ENCODE measurements around the gene GABRD. TPM values are rescaled to one million over a fixed set of nuclear protein-coding genes. Genes with fewer than 3 reads are reported as not detected.

Gene GABRD
- total and polyA plus RNA-seq, 8 donors, result 0.09 to 0.61 (median 0.15) TPM; not detected in 3

DNA sequence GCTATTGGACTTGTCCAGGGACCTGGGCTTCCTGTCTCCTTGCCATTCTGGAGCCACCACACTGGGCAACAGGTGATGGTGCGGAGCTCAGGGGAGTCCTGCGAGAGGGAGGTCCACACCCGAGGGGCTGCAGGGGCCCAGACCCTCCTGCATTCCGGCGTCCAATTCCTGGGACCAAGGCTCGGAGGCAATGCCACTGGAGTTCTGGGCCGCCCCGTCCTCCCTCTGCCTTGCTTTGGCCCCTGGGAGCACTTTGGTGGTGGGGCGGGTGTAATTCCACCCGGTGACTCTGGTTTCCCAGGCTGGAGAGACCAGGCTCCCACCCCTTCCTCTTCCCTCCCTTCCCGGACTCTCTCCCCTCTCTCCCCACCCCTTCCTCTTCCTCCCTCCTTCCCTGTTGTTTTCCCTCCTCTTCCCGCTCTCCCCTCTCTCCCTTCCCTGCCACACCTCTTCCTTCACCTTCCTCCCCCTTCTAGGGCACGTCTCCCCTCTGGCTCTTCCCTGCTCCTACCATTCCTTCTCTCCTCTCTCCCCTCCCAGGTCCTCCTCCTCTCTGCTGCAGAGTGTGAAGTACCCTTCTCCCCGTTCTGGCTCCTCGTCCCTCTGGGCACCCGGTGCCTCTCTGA lies 33.0 kb downstream of the GABRD start:
- Histone ChIP-seq H3K36me3 (no peaks in the 10 kb centered on the region), H3K27me3 (no peaks in the 10 kb centered on the region), H3K27ac (no peak overlapping the region), H3K4me3 (peak overlapping the region in 1 of 4 donors; percentile 84), H3K9me3 (no peaks in the 10 kb centered on the region), H3K4me1 (peaks cover 0 to 4% (median 0%) of the 10 kb centered on the region in 3 donors)
- ATAC-seq (no peak), FAIRE-seq (no peak), DNase-seq (peak in 1 of 6 donors; percentile 60)
- TF ChIP-seq, protein P1, sequence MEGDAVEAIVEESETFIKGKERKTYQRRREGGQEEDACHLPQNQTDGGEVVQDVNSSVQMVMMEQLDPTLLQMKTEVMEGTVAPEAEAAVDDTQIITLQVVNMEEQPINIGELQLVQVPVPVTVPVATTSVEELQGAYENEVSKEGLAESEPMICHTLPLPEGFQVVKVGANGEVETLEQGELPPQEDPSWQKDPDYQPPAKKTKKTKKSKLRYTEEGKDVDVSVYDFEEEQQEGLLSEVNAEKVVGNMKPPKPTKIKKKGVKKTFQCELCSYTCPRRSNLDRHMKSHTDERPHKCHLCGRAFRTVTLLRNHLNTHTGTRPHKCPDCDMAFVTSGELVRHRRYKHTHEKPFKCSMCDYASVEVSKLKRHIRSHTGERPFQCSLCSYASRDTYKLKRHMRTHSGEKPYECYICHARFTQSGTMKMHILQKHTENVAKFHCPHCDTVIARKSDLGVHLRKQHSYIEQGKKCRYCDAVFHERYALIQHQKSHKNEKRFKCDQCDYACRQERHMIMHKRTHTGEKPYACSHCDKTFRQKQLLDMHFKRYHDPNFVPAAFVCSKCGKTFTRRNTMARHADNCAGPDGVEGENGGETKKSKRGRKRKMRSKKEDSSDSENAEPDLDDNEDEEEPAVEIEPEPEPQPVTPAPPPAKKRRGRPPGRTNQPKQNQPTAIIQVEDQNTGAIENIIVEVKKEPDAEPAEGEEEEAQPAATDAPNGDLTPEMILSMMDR (IDR thresholded peaks at IDR 0.05), result no peak
- intact Hi-C loops (cut with DNase I), result no loop called here
- WGBS, 2 donors, result 80 to 84% methylated on average over 16 of the region's 16 CpGs

DNA sequence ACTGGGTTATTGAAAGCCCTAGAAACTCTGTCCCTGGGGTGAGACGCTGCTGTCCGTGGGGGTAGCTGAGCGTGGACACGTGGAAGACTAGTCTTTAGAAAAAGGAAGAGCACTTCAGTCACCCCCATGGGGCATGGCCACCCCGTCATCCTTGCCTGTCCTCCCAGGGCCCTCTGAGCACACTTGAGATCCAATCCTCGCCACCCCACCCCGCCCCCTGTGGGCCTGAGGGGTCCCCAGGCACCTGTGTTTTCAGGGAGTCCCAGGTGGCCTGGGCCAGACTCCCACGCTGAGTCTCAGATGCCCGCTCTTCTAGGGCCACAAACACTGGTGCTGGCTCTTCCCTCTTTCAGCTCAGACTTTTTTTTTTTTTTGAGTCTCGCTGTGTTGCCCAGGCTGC lies 33.6 kb downstream of the GABRD start:
- ATAC-seq (no peak), DNase-seq (peak in 1 of 6 donors; percentile 55), FAIRE-seq (no peak)
- H3K9me3 ChIP-seq, result no peaks in the 10 kb centered on the region
- peaks cover 0 to 4% (median 0%) of the 10 kb centered on the region in 3 donors for H3K4me1 ChIP-seq
- H3K4me3 ChIP-seq, result no peak overlapping the region
- TF ChIP-seq, protein P1 (IDR thresholded peaks at IDR 0.05), result no peak
- no peak overlapping the region for H3K27ac ChIP-seq
- no peaks in the 10 kb centered on the region for H3K27me3 ChIP-seq
- no peaks in the 10 kb centered on the region for H3K36me3 ChIP-seq
- WGBS, 2 donors, result 88 to 95% methylated on average over 10 of the region's 10 CpGs
- intact Hi-C loops (cut with DNase I), result no loop called here

DNA sequence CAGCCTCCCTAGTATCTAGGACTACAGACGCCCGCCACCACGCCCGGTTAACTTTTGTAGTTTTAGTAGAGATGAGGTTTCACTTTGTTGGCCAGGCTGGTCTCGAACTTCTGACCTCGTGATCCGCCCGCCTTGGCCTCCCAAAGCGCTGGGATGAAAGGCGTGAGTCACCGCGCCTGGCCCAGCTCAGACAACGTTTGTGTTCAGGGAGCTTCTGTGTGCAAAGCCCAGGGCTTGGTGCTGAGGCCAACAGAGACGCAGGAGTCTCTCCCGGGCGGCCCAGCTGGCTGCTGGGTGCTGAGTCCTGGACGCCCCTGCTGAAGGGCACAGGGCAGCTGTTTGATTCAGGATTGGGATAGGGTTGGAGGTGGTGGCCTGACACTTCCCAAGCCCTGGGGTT lies 34.1 kb downstream of the GABRD start:
- Histone ChIP-seq H3K9me3 (no peaks in the 10 kb centered on the region), H3K27ac (no peak overlapping the region), H3K4me3 (no peak overlapping the region), H3K4me1 (peaks cover 0 to 4% (median 0%) of the 10 kb centered on the region in 3 donors), H3K36me3 (no peaks in the 10 kb centered on the region), H3K27me3 (no peaks in the 10 kb centered on the region)
- DNase-seq (peak in 1 of 6 donors; percentile 53), FAIRE-seq (no peak), ATAC-seq (no peak)
- intact Hi-C loops (cut with DNase I), result no loop called here
- TF ChIP-seq, protein P1 (IDR thresholded peaks at IDR 0.05), result no peak
- 89 to 91% methylated on average over 17 of the region's 17 CpGs for WGBS, 2 donors

DNA sequence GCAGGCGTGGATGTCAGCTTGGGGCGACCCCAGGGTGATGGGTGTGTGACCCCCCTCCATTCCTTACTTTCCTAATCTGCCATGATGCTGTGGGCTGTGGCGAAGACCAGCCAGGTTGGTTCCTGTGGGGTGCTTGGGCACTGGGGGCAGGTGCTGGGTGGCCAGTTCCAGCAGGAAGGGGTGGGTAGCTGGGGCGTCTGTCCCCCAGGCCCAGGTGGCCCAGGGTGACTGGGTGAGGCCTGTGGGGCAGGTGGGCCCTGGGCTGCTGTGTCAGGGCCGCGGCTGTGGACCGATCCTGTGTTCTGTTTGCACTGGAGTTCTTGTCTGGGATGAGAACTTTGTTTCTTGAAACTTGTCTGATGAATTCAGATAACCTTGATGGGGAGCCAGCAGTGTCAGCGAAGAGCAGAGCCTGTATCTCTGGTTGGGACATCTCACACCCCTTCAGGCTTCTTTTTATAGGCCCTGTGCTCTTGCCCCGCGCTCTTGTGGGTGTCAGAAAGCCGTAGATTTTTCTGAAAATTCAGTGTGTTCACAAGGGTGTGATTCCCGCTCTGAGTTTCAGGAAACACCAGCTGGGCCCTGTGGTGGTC lies 34.7 kb downstream of the GABRD start:
- Histone ChIP-seq H3K27me3 (no peaks in the 10 kb centered on the region), H3K36me3 (no peaks in the 10 kb centered on the region), H3K4me1 (peaks cover 0 to 4% (median 0%) of the 10 kb centered on the region in 3 donors), H3K4me3 (no peak overlapping the region), H3K27ac (no peak overlapping the region), H3K9me3 (no peaks in the 10 kb centered on the region)
- ATAC-seq, result no peak
- no peak for FAIRE-seq
- intact Hi-C loops (cut with DNase I), result no loop called here
- WGBS, 2 donors, result 91% methylated on average over 12 of the region's 12 CpGs
- peak in 1 of 6 donors; percentile 62 for DNase-seq
- TF ChIP-seq, protein P1 (IDR thresholded peaks at IDR 0.05), result no peak

DNA sequence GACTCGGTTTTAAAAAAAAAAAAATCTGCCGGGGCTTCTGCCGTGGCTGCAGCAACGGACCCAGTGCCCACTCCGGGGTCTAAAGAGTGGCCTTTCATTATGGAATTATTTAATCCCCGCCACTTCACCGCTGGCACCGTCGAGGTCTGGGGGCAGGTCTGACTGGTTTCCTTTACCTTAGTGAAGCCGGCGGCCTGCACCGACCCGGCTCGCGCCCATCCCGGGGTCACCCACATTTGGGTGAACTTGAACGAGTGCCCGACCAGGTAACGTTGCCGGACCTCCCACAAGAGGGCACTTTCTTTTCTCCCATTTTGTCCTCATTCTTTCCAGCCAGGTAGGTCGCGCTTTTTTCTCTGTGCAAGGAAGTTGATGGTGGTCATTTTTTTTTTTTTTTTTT lies 35.4 kb downstream of the GABRD start:
- Histone ChIP-seq H3K27ac (no peak overlapping the region), H3K4me1 (peaks cover 0 to under 1% (median 0%) of the 10 kb centered on the region in 3 donors), H3K36me3 (peaks cover 0 to under 1% (median 0%) of the 10 kb centered on the region in 3 donors), H3K9me3 (no peaks in the 10 kb centered on the region), H3K4me3 (no peak overlapping the region), H3K27me3 (no peaks in the 10 kb centered on the region)
- intact Hi-C loops (cut with DNase I), result no loop called here
- TF ChIP-seq, protein P1 (IDR thresholded peaks at IDR 0.05), result no peak
- ATAC-seq, result no peak
- FAIRE-seq, result no peak
- peak in 1 of 6 donors; percentile 43 for DNase-seq
- 80 to 86% methylated on average over 22 of the region's 22 CpGs for WGBS, 2 donors
